HG02588 (cell line): ENCODE measurements around the gene DOCK7.
A peak's percentile ranks its signal among the peaks of the same experiment; 100 is the strongest.

Source experiments
- ATAC-seq: cut with Tn5 transposase; IDR thresholded peaks from one replicate; pipeline ENCODE4 v1.9.1; 2021; ENCODE audit warnings: mild to moderate bottlenecking, moderate library complexity; ENCODE audit not compliant: unreplicated experiment

Gene DOCK7

GRCh38 chr1:62450301-62450700, 237.9 kb downstream of the DOCK7 start:
- ATAC-seq: no peak

GRCh38 chr1:62448221-62448933, 239.8 kb downstream of the DOCK7 start:
- ATAC-seq: no peak

- ATAC-seq: no peak
Measured at GRCh38 chr1:62444701-62445100, 243.5 kb downstream of the DOCK7 start.

- peak; percentile 18 for ATAC-seq
Measured at GRCh38 chr1:62439652-62440371, 248.4 kb downstream of the DOCK7 start.

GRCh38 chr1:62438163-62438562, 250.0 kb downstream of the DOCK7 start:
- ATAC-seq: no peak

- no peak for ATAC-seq
Measured at GRCh38 chr1:62437273-62437940, 250.8 kb downstream of the DOCK7 start.

GRCh38 chr1:62436466-62437272, 251.5 kb downstream of the DOCK7 start, which contains the start of gene USP1:
Gene USP1 (plus strand): TSS chr1:62437049. CDS start chr1:62439868, 2,819 bp downstream.
- ATAC-seq: peak; percentile 72

- ATAC-seq: peak; percentile 65
Measured at GRCh38 chr1:62436039-62436465, 252.1 kb downstream of the DOCK7 start.

GRCh38 chr1:62435231-62436038, 252.8 kb downstream of the DOCK7 start:
- no peak for ATAC-seq

- ATAC-seq: no peak
Measured at GRCh38 chr1:62434618-62435001, 253.6 kb downstream of the DOCK7 start.

GRCh38 chr1:62433861-62434617, 254.1 kb downstream of the DOCK7 start:
- ATAC-seq: no peak

GRCh38 chr1:62429581-62429980, 258.6 kb downstream of the DOCK7 start:
- ATAC-seq: no peak

- no peak for ATAC-seq
Measured at GRCh38 chr1:62428351-62428750, 259.8 kb downstream of the DOCK7 start.

- ATAC-seq: no peak
Measured at GRCh38 chr1:62426794-62427193, 261.4 kb downstream of the DOCK7 start.

GRCh38 chr1:62426237-62426636, 261.9 kb downstream of the DOCK7 start:
- no peak for ATAC-seq

GRCh38 chr1:62425041-62425440, 263.1 kb downstream of the DOCK7 start:
- ATAC-seq: no peak

GRCh38 chr1:62424411-62424810, 263.8 kb downstream of the DOCK7 start:
- ATAC-seq: no peak

GRCh38 chr1:62423580-62424242, 264.5 kb downstream of the DOCK7 start:
- no peak for ATAC-seq

GRCh38 chr1:62420214-62420613, 268.0 kb downstream of the DOCK7 start:
- ATAC-seq: no peak
